Endodermal cell (in vitro differentiated cells): ENCODE data around the gene TRIM15. TPM values are rescaled to one million over a fixed set of nuclear protein-coding genes. Genes with fewer than 3 reads are reported as not detected.

Source experiments
- DNase-seq: peaks from one replicate; pipeline ENCODE4 v3.0.0-alpha.2; 2017
- H3K27ac ChIP-seq: 2 replicates; pipeline ENCODE4 v1.5.1; 2013; ENCODE audit warnings: mild to moderate bottlenecking, low read depth, low read length, moderate library complexity
- H3K27me3 ChIP-seq: 2 replicates; pipeline ENCODE4 v1.6.1; 2013; ENCODE audit warnings: mild to moderate bottlenecking, low read length, moderate library complexity; ENCODE audit not compliant: insufficient read depth, control insufficient read depth, poor library complexity, severe bottlenecking
- H3K36me3 ChIP-seq: 2 replicates; pipeline ENCODE4 v1.7.0; 2013; ENCODE audit warnings: mild to moderate bottlenecking, low read length, moderate library complexity; ENCODE audit not compliant: control insufficient read depth, insufficient read depth
- H3K4me1 ChIP-seq: one replicate; pipeline ENCODE4 v1.7.0; 2013; ENCODE audit warnings: low read length; ENCODE audit not compliant: control insufficient read depth, insufficient read depth
- H3K4me3 ChIP-seq: 2 replicates; pipeline ENCODE4 v1.5.1; 2013; ENCODE audit warnings: mild to moderate bottlenecking, low read length, moderate library complexity
- H3K9ac ChIP-seq: 2 replicates; pipeline ENCODE4 v1.6.1; 2013; ENCODE audit warnings: mild to moderate bottlenecking, low read length, moderate library complexity; ENCODE audit not compliant: poor library complexity, severe bottlenecking; ENCODE audit errors: extremely low read depth
- H3K9me3 ChIP-seq: 2 replicates; pipeline ENCODE4 v1.6.1; 2013; ENCODE audit warnings: mild to moderate bottlenecking, low read length, moderate library complexity; ENCODE audit not compliant: control insufficient read depth
- H3K27ac Mint-ChIP-seq: 2 replicates; pipeline ENCODE4 v1.8.0; 2020; ENCODE audit warnings: mixed read lengths
- H3K27me3 Mint-ChIP-seq: 2 replicates; pipeline ENCODE4 v1.8.0; 2021; ENCODE audit warnings: mild to moderate bottlenecking, mixed read lengths; ENCODE audit not compliant: insufficient read depth
- H3K36me3 Mint-ChIP-seq: 2 replicates; pipeline ENCODE4 v1.8.0; 2020; ENCODE audit warnings: low read depth, mixed read lengths
- H3K4me1 Mint-ChIP-seq: 2 replicates; pipeline ENCODE4 v1.8.0; 2020; ENCODE audit warnings: mixed read lengths
- H3K4me3 Mint-ChIP-seq: 2 replicates; pipeline ENCODE4 v1.8.0; 2020; ENCODE audit warnings: mild to moderate bottlenecking, moderate library complexity, mixed read lengths
- H3K9me3 Mint-ChIP-seq: 2 replicates; pipeline ENCODE4 v1.8.0; 2020; ENCODE audit warnings: mild to moderate bottlenecking, mixed read lengths
- WGBS, 2 experiments: methylation state at CpG; one replicate each; pipeline versions ENCODE4 v1.1.5 to v1.1.7; 2013; ENCODE audit warnings: missing lambda C conversion rate in 2 of 2, mixed read lengths in 1 of 2; ENCODE audit not compliant: insufficient coverage in 1 of 2, insufficient read length in 1 of 2; 5-methylcytosine and 5-hydroxymethylcytosine counted together
- total RNA-seq, 2 donors: library from RNA; stranded (reverse); fragmentation: NEBNext Ultra II Directional in 1 of 2; extraction: Animal tissue kit (Norgen Biotek cat#: 25700) in 1 of 2; gene quantifications; 2 replicates in 1 of 2; 3 replicates in 1 of 2; pipeline ENCODE4 v1.2.1, GENCODE V29; 2021
- TF ChIP-seq, protein P1 (sequence below): fragments of 200-600 bp; sonication (generic); conservative IDR thresholded peaks from 2 replicates; pipeline ENCODE4 v1.5.0; 2021; ENCODE audit warnings: antibody characterized with exemption, mild to moderate bottlenecking

TRIM15 gene
- total RNA-seq, 2 donors from 2014 or later, result not detected

DNA sequence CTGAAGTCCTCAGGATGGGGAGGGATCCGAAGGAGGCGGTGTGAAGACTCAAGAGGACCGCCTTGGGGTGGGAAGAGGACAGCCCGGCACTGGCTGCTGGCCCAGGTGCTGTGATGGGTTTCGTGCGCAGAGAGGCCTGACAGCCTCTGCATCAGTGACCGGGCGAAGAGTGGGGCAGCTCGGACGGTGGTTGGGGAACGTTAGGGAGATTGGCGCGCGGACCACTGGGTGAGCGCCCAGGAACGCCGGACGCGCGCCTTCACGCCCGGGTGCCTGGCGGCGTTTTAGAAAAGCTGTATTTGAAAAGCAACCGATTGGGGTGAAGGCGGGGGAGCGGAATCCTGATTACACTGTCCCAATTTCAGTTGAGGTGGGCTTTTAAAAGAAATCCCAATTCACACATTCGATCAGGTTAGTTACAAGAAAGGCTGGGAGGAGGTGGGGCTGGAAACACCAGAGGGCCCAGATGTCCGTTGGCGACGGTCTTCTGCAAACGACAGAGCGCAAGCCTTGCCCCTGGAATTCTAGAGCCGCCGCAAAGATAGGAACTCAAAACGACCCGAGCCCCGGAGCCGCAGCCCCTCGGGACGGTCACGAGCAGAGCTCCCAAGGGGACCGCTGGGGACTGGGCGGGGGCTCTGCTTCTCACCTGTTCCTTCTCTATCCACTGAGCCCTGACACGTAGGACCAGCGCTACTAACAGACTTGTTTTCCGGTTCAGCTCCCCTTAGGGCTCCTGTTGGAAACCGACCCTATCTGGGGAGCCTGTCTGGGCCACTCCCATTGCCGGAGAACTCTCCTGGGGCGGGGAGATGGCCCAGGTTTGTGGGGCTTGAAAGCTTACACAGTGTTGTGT lies 35.9 kb upstream of the TRIM15 start:
- Histone ChIP-seq H3K27me3 (peaks cover 89% of the 10 kb centered on the region), H3K4me3 (peak overlapping the region; percentile 76), H3K9ac (no peak overlapping the region), H3K27ac (no peak overlapping the region), H3K36me3 (no peaks in the 10 kb centered on the region), H3K9me3 (no peaks in the 10 kb centered on the region), H3K4me1 (no peaks in the 10 kb centered on the region)
- H3K9me3 Mint-ChIP-seq, result no peaks in the 10 kb centered on the region
- TF ChIP-seq, protein P1, sequence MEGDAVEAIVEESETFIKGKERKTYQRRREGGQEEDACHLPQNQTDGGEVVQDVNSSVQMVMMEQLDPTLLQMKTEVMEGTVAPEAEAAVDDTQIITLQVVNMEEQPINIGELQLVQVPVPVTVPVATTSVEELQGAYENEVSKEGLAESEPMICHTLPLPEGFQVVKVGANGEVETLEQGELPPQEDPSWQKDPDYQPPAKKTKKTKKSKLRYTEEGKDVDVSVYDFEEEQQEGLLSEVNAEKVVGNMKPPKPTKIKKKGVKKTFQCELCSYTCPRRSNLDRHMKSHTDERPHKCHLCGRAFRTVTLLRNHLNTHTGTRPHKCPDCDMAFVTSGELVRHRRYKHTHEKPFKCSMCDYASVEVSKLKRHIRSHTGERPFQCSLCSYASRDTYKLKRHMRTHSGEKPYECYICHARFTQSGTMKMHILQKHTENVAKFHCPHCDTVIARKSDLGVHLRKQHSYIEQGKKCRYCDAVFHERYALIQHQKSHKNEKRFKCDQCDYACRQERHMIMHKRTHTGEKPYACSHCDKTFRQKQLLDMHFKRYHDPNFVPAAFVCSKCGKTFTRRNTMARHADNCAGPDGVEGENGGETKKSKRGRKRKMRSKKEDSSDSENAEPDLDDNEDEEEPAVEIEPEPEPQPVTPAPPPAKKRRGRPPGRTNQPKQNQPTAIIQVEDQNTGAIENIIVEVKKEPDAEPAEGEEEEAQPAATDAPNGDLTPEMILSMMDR, result no peak
- no peak overlapping the region for H3K27ac Mint-ChIP-seq
- H3K27me3 Mint-ChIP-seq, result peaks cover 82% of the 10 kb centered on the region
- no peaks in the 10 kb centered on the region for H3K36me3 Mint-ChIP-seq
- peaks cover 7% of the 10 kb centered on the region for H3K4me1 Mint-ChIP-seq
- whole genome bisulfite sequencing, 2 experiments, result 3 to 4% methylated on average over 16 to 50 of the region's 50 CpGs
- DNase-seq, result peak; percentile 83
- H3K4me3 Mint-ChIP-seq, result peak overlapping the region; percentile 57

GRCh38 chr6:30129265-30130178 lies 33.8 kb upstream of the TRIM15 start:
- DNase-seq, result no peak
- TF ChIP-seq, protein P1, result no peak
- Histone ChIP-seq H3K27ac (no peak overlapping the region), H3K4me1 (no peaks in the 10 kb centered on the region), H3K9ac (no peak overlapping the region), H3K9me3 (no peaks in the 10 kb centered on the region), H3K4me3 (no peak overlapping the region), H3K27me3 (peaks cover 96% of the 10 kb centered on the region), H3K36me3 (no peaks in the 10 kb centered on the region)
- Mint-ChIP-seq H3K27me3 (peaks cover 88% of the 10 kb centered on the region), H3K27ac (no peak overlapping the region), H3K4me3 (no peak overlapping the region), H3K4me1 (peaks cover 7% of the 10 kb centered on the region), H3K36me3 (no peaks in the 10 kb centered on the region), H3K9me3 (no peaks in the 10 kb centered on the region)
- 87 to 90% methylated on average over 6 to 10 of the region's 10 CpGs for WGBS, 2 experiments

- 86% methylated on average over 4 of the region's 4 CpGs; no CpG with 5 or more reads in 1 of the 2 experiments for WGBS, 2 experiments
- Mint-ChIP-seq H3K9me3 (no peaks in the 10 kb centered on the region), H3K27ac (no peak overlapping the region), H3K27me3 (peaks cover 87% of the 10 kb centered on the region), H3K4me1 (peaks cover 7% of the 10 kb centered on the region), H3K36me3 (no peaks in the 10 kb centered on the region), H3K4me3 (no peak overlapping the region)
- H3K4me3 ChIP-seq, result no peak overlapping the region
- no peaks in the 10 kb centered on the region for H3K36me3 ChIP-seq
- H3K9ac ChIP-seq, result no peak overlapping the region
- no peaks in the 10 kb centered on the region for H3K4me1 ChIP-seq
- no peak overlapping the region for H3K27ac ChIP-seq
- no peaks in the 10 kb centered on the region for H3K9me3 ChIP-seq
- TF ChIP-seq, protein P1, result no peak
- DNase-seq, result no peak
- peaks cover 90% of the 10 kb centered on the region for H3K27me3 ChIP-seq
Observed at GRCh38 chr6:30130179-30130679, 33.1 kb upstream of the TRIM15 start.
